IPS-15b (cell line): ENCODE results near the gene GLMN.

ENCODE experiments used
- H3K27me3 ChIP-seq: one replicate; pipeline ENCODE4 v1.6.1; 2013; ENCODE audit warnings: low read length; ENCODE audit not compliant: control insufficient read depth, insufficient read depth
- H3K36me3 ChIP-seq: one replicate; pipeline ENCODE4 v1.6.1; 2013; ENCODE audit warnings: low read length; ENCODE audit not compliant: control insufficient read depth, insufficient read depth
- H3K4me1 ChIP-seq: one replicate; pipeline ENCODE4 v1.6.1; 2013; ENCODE audit warnings: mild to moderate bottlenecking, low read length; ENCODE audit not compliant: control insufficient read depth, insufficient read depth
- H3K4me3 ChIP-seq: one replicate; pipeline ENCODE4 v1.5.1; 2013; ENCODE audit warnings: low read depth, low read length
- H3K9ac ChIP-seq: one replicate; pipeline ENCODE4 v1.6.1; 2013; ENCODE audit warnings: low read depth, mild to moderate bottlenecking, low read length
- H3K9me3 ChIP-seq: one replicate; pipeline ENCODE4 v1.6.1; 2013; ENCODE audit warnings: mild to moderate bottlenecking, low read length; ENCODE audit not compliant: control insufficient read depth, insufficient read depth

GLMN gene

DNA sequence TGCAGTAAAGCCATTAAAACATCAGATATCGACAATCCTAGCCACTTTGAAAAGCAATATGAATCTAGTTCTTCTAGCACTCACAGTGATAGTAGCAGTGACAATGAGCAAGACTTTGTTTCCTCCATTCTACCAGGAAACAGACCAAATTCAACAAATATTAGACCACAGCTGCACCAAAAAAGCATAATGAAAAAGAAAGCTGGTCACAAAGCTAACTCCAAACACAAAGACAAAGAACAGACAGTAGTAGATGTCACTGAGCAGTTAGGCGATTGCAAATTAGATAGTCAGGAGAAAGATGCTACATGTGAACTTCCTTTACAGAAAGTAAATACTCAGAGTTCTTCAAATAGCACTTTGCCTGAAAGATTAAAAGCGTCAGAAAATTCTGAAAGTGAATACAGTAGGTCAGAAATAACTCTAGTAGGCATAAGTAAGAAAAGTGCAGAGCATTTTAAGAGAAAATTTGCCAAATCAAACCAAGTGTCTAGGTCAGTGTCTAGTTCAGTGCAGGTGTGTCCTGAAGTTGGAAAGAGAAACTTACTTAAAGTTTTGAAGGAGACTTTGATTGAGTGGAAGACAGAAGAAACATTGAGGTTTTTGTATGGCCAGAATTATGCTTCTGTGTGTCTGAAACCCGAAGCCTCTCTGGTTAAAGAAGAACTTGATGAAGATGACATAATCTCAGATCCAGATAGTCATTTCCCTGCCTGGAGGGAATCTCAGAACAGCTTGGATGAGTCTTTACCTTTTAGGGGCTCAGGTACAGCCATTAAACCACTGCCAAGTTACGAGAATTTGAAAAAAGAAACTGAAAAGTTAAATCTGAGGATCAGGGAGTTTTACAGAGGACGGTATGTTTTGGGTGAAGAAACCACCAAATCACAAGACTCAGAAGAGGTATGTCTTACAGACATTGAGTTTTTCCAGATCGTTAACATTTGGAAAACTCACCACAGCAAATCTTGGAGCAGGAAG lies 25.0 kb upstream of the GLMN start:
- no peak overlapping the region for H3K4me3 ChIP-seq

DNA sequence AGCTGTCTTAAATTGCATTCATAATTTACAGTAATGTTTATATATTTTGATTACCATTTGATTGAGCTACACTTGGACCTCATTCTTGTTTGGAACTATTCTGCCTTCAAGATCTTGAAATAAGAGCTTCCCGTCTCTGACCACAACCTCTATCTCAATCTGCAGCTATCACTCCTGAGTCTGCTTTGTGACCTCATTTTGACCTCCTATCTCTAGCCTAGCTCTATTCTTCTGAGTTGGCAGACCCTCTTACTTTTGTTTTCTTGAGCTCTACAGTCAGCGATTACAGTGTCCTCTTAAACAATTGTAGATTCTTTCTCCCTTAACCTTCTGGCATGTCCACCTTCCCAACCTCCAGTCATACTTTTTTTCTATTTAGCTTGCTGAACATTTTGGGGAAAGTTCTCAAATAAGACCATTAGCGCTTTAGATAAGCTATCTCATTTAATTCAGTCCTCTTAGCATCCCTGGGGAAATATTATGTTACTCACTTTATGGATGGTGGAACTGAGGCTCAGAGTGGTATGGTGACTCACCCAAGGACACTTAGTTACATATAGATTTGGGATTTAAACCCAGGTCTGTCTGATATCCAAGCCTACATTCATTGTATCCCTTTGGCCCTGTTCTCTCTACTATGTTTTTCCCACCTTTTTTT lies 19.2 kb upstream of the GLMN start:
- Histone ChIP-seq H3K4me3 (no peak overlapping the region), H3K9ac (no peak overlapping the region), H3K27me3 (no peaks in the 10 kb centered on the region), H3K36me3 (no peaks in the 10 kb centered on the region), H3K9me3 (no peaks in the 10 kb centered on the region), H3K4me1 (no peaks in the 10 kb centered on the region)

More for the DNA sequence above, 25.0 kb upstream of the GLMN start:
- Histone ChIP-seq H3K4me1 (no peaks in the 10 kb centered on the region), H3K9me3 (peaks cover 8% of the 10 kb centered on the region), H3K36me3 (no peaks in the 10 kb centered on the region), H3K9ac (no peak overlapping the region), H3K27me3 (no peaks in the 10 kb centered on the region)

DNA sequence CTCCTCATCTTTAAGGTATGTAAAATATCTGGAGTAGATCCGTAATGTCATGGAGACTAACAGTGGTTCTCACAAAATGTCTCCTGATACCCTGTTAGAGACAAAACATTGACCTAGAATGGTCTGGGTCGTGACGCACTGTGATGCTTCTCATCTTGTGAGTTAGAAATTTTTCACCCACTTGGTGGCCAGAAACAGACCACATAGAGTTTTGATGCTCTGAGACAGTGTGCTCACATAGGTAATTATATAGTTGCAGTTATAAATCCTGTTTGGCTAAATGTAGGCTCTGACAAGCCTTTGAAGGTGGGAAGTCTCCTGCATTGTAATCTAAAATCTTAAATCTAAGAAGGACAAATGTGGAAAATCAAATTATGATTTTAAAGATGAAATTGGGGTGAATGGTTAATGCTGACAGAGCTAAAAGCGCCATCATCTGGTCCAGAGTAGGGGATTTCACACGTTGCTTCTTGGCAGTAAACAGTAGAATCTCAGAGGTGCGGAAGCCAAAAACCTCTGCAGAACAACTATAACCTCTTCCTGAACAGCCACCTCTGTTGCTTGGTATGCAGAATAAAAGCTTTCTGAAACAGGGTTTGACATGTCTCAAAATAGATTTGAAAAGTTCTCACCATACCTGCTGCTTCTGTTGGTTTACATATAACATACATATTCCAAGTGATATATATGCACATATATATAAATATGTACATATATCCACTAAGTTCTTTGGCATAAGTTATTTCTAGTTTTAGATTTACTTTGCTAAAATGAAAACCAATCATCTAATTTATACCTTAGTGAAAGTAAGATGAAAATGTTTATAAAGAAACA lies 17.2 kb upstream of the GLMN start:
- H3K9me3 ChIP-seq = no peaks in the 10 kb centered on the region
- H3K9ac ChIP-seq = no peak overlapping the region
- no peaks in the 10 kb centered on the region for H3K4me1 ChIP-seq
- no peaks in the 10 kb centered on the region for H3K27me3 ChIP-seq
- H3K36me3 ChIP-seq = no peaks in the 10 kb centered on the region
- H3K4me3 ChIP-seq = no peak overlapping the region

DNA sequence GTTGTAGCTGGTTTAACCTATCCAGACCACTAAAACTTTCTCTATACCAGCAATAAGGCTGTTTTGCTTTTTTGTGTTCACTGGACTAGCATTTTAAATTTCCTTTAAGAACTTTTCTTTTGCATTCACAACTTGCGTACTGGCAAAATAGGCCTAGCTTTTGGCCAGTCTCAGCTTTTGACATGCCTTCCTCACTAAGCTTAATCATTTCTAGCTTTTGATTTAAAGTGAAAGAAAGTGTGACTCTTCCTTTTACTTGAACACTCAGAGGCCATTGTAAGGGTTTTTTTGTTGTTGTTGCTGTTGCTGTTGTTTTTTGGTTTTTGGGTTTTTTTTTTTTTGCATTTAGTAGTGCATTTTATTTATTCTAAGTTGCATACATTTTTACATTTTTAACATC lies 15.2 kb upstream of the GLMN start:
- Histone ChIP-seq H3K27me3 (no peaks in the 10 kb centered on the region), H3K36me3 (no peaks in the 10 kb centered on the region), H3K9ac (no peak overlapping the region), H3K4me3 (no peak overlapping the region), H3K9me3 (no peaks in the 10 kb centered on the region), H3K4me1 (no peaks in the 10 kb centered on the region)

DNA sequence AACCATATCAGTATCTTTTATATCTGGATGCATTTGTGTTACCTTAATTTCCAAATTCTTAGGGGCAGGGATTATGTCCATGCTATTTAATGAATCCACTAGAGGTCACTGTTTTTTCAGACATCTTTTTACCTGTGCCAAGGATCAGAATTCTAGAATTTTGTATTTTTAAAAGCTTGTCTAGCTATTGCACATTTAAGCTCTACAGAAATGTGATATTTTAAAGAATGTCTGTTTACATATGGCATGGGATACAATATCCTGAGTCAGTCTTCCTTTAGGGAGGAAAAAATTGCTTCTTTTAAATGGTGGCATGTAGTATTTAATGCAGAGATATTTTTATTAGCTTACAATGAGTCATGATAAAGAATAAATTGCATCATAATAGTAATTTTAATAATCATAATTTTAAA lies 11.4 kb upstream of the GLMN start:
- Histone ChIP-seq H3K36me3 (no peaks in the 10 kb centered on the region), H3K4me1 (no peaks in the 10 kb centered on the region), H3K27me3 (no peaks in the 10 kb centered on the region), H3K9me3 (no peaks in the 10 kb centered on the region), H3K4me3 (no peak overlapping the region), H3K9ac (no peak overlapping the region)

DNA sequence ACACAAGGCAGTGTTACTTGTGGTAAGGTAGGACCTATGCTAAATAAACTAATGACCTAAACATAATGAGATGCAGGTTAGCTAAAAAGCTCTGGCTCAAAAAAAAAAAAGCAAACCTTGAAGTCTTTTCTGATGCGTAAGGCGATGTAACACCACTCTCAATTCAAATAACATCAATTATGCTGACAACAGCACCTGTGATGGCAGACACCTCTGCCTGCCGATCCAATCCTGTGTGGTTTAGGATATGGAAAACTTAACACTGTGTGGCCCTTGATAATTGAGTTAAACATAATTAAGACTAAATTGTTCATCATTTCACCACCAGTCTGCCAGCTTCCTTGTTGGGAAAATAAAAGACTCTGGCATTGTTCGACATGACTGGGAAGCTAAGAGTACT lies 9.2 kb upstream of the GLMN start:
- no peaks in the 10 kb centered on the region for H3K9me3 ChIP-seq
- no peaks in the 10 kb centered on the region for H3K27me3 ChIP-seq
- peaks cover 4% of the 10 kb centered on the region for H3K36me3 ChIP-seq
- no peak overlapping the region for H3K9ac ChIP-seq
- no peaks in the 10 kb centered on the region for H3K4me1 ChIP-seq
- H3K4me3 ChIP-seq = no peak overlapping the region

DNA sequence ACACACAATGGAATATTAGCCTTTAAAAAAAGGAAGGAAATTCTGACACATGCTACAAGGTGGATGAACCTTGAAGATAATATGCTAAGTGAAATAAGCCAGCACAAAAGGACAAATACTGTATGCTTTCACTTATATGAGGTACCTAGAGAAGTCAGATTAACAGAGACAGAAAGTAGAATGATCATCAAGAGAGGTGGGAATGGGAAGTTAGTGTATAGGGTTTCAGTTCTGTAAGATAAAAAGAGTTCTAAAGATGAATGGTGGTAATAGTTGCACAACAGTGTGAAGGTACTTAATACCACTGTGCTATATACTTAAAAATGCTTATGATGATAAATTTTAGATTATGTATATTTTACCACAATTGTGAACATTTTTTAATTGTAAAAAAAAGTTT lies 7.2 kb upstream of the GLMN start:
- Histone ChIP-seq H3K9me3 (no peaks in the 10 kb centered on the region), H3K4me3 (no peak overlapping the region), H3K36me3 (peaks cover 4% of the 10 kb centered on the region), H3K9ac (no peak overlapping the region), H3K4me1 (no peaks in the 10 kb centered on the region), H3K27me3 (no peaks in the 10 kb centered on the region)

DNA sequence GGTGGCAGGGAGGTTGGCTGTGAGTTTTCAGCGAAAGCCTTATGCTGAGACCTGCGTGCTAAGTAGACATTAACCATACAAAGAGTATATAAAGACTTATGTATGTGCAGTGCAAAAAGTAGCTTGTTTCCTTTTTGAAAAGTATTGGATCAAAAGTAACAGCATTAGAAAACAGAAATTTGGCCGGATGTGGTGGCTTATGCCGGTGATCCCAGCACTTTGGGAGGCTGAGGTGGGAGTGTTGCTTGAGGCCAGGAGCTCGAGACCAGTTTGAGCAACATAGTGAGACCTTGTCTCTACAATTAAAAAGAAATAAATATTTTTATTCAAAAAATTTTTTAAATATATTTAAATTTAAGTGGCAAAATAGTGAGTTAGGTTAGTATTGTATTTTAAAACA lies 2.2 kb upstream of the GLMN start:
- Histone ChIP-seq H3K27me3 (no peaks in the 10 kb centered on the region), H3K36me3 (peaks cover 11% of the 10 kb centered on the region), H3K4me1 (peaks cover 2% of the 10 kb centered on the region), H3K4me3 (no peak overlapping the region), H3K9me3 (no peaks in the 10 kb centered on the region), H3K9ac (no peak overlapping the region)

DNA sequence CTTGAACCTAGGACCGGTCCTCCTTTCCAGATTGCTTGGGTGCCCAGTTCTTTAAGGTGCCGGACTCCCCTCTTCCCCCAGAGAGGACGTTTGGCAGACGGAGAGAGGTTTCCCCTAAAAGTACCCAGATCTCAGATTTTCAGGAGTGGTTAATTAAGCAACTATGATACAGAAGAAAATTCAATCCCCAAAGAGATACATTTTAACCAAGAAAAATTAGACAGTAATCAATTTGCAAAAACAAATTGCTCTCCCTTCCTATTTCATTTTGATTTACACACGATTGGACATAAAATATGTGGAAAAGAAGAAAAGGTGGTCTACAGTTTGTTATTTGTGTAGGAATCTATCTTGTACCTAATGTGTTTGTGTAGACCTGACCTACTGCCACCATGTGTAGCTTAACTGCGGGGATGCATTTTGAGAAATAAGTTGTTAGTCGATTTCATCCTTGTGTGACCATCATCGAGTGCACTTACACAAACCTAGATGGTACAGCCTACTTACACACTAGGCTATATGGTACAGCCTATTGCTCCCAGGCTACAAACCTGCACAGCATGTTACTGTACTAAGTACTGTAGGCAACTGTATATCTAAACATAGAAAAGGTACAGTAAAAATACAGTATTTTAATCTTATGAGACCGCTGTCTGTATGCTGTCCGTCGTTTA lies 827 bp upstream of the GLMN start:
- H3K4me3 ChIP-seq = peak overlapping the region; percentile 82
- peaks cover 7% of the 10 kb centered on the region for H3K36me3 ChIP-seq
- H3K9me3 ChIP-seq = no peaks in the 10 kb centered on the region
- peaks cover 2% of the 10 kb centered on the region for H3K4me1 ChIP-seq
- no peaks in the 10 kb centered on the region for H3K27me3 ChIP-seq
- H3K9ac ChIP-seq = peak overlapping the region; percentile 97

DNA sequence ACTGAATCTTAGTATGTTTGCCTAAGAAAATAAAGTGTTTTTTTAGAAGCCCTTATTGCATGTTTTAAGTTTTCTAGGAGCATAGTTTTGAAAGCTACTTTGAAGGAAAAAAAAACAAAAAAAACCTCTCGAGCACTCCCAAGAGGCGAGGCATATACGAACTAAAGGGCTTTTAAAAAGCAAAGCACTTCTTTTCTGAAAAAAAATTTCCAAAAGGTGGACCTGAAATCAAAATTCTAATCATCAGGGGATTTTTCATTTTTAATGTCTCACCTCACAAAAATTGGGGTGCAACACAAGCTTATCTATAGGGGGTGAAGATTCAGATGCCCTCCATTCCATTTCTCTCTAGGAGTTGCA lies 594 bp downstream of the GLMN start:
- Histone ChIP-seq H3K4me3 (peak overlapping the region; percentile 82), H3K4me1 (peaks cover 2% of the 10 kb centered on the region), H3K27me3 (no peaks in the 10 kb centered on the region), H3K9me3 (no peaks in the 10 kb centered on the region), H3K9ac (peak overlapping the region; percentile 97), H3K36me3 (peaks cover 11% of the 10 kb centered on the region)

DNA sequence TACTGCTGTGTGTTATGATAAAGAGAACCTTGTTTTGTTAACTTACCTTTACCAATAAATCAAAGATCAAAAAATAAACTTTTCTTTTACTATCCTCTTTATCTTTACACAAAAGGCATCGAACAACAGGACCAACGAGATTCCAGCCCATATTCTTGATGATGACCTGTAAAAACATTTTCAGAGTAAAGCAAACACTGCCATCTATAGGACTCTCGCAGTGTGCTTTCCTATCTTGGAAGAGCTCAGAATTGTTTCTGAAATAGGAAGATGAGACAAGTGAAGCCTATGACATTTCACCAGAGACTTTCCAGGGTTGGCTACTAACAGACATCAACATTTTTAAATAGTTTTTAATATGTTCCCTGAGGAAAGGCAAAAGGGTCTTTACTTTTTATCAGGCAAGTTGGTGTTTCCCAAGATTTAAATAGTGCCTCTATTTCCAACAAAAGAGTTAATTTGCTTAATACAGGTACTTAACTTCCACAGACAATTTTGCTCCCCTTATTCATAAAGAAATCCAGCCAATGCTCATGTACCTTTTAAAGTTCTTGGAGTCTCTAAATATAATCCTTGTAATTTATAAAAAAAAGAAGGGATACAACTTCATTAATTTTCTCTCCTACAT lies 7.3 kb downstream of the GLMN start:
- peaks cover 14% of the 10 kb centered on the region for H3K36me3 ChIP-seq
- H3K4me1 ChIP-seq = no peaks in the 10 kb centered on the region
- H3K9me3 ChIP-seq = no peaks in the 10 kb centered on the region
- H3K4me3 ChIP-seq = no peak overlapping the region
- no peak overlapping the region for H3K9ac ChIP-seq
- H3K27me3 ChIP-seq = no peaks in the 10 kb centered on the region
